ENCODE results near the gene DIAPH2.

The DIAPH2 gene

GRCh38 chrX:97229318-97229717 is 544.7 kb downstream of the DIAPH2 start:
- H3K79me2 ChIP-seq (ENCODE audit: insufficient read depth, low read length): no peaks in the 10 kb centered on the region
- H4K20me1 ChIP-seq (ENCODE audit: insufficient read depth, low read length, poor library complexity, severe bottlenecking): no peaks in the 10 kb centered on the region
- no peaks in the 10 kb centered on the region for H3K9me3 ChIP-seq (ENCODE audit: insufficient read depth, low read depth, low read length)
- H3K4me3 ChIP-seq (ENCODE audit: low read length, poor library complexity, severe bottlenecking): no peak overlapping the region
- TF ChIP-seq CTCF (conservative IDR thresholded peaks at IDR 0.05; ENCODE audit: low read length): no peak
- TF ChIP-seq EZH2phosphoT487 (IDR thresholded peaks at IDR 0.05; ENCODE audit: borderline replicate concordance): no peak
- no peaks in the 10 kb centered on the region for H3F3A ChIP-seq (ENCODE audit: low read depth)
- H3K27me3 ChIP-seq (ENCODE audit: insufficient read depth, low read length, poor library complexity, severe bottlenecking): no peaks in the 10 kb centered on the region
- no peak overlapping the region for H3K4me2 ChIP-seq (ENCODE audit: low read depth, low read length, poor library complexity, severe bottlenecking)
- no peak overlapping the region for H3K9ac ChIP-seq (ENCODE audit: low read depth, low read length, poor library complexity, severe bottlenecking)
- no peaks in the 10 kb centered on the region for H3K9me2 ChIP-seq (replicated peaks; ENCODE audit: low read depth, low read length)
- no peak overlapping the region for H2AFZ ChIP-seq (ENCODE audit: low read length)
- H3K4me1 ChIP-seq (ENCODE audit: insufficient read depth, low read length, poor library complexity, severe bottlenecking): no peaks in the 10 kb centered on the region
- no peaks in the 10 kb centered on the region for H3K36me3 ChIP-seq (ENCODE audit: insufficient read depth, low read length)

DNA sequence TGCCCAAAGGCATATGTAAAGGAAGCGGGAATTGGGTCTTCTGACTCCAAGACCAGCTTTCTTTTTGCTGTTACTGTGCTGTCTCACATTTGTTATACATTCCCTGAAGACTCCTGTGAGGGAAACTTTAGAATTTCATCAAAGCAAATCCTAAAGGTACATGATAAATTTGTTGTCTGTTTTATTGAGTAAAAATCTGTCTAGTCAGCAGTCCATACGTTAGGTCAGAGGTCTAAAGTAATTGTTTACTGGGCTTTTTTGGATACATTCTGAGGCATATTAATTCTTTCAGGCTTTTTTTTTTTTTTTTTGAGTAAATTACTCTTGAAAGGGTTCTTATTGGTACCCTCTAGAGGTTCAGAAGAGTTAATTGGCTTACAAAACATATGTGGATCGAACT is 546.3 kb downstream of the DIAPH2 start:
- Histone ChIP-seq H3F3A (ENCODE audit: low read depth) (no peaks in the 10 kb centered on the region), H3K4me3 (ENCODE audit: low read length, poor library complexity, severe bottlenecking) (no peak overlapping the region), H3K9ac (ENCODE audit: low read depth, low read length, poor library complexity, severe bottlenecking) (no peak overlapping the region), H3K4me2 (ENCODE audit: low read depth, low read length, poor library complexity, severe bottlenecking) (no peak overlapping the region), H3K36me3 (ENCODE audit: insufficient read depth, low read length) (no peaks in the 10 kb centered on the region), H3K27me3 (ENCODE audit: insufficient read depth, low read length, poor library complexity, severe bottlenecking) (no peaks in the 10 kb centered on the region), H3K4me1 (ENCODE audit: insufficient read depth, low read length, poor library complexity, severe bottlenecking) (no peaks in the 10 kb centered on the region), H3K9me3 (ENCODE audit: insufficient read depth, low read depth, low read length) (no peaks in the 10 kb centered on the region), H3K9me2 (replicated peaks; ENCODE audit: low read depth, low read length) (no peaks in the 10 kb centered on the region), H3K79me2 (ENCODE audit: insufficient read depth, low read length) (no peaks in the 10 kb centered on the region), H2AFZ (ENCODE audit: low read length) (no peak overlapping the region), H4K20me1 (ENCODE audit: insufficient read depth, low read length, poor library complexity, severe bottlenecking) (no peaks in the 10 kb centered on the region)
- TF ChIP-seq CTCF (conservative IDR thresholded peaks at IDR 0.05; ENCODE audit: low read length) (no peak), EZH2phosphoT487 (IDR thresholded peaks at IDR 0.05; ENCODE audit: borderline replicate concordance) (no peak)

GRCh38 chrX:97234471-97235081 is 549.9 kb downstream of the DIAPH2 start:
- H3K27me3 ChIP-seq (ENCODE audit: insufficient read depth, low read length, poor library complexity, severe bottlenecking): no peaks in the 10 kb centered on the region
- no peak overlapping the region for H3K4me2 ChIP-seq (ENCODE audit: low read depth, low read length, poor library complexity, severe bottlenecking)
- no peaks in the 10 kb centered on the region for H3K36me3 ChIP-seq (ENCODE audit: insufficient read depth, low read length)
- no peaks in the 10 kb centered on the region for H3F3A ChIP-seq (ENCODE audit: low read depth)
- no peak overlapping the region for H3K4me3 ChIP-seq (ENCODE audit: low read length, poor library complexity, severe bottlenecking)
- no peak overlapping the region for H3K9ac ChIP-seq (ENCODE audit: low read depth, low read length, poor library complexity, severe bottlenecking)
- TF ChIP-seq EZH2phosphoT487 (IDR thresholded peaks at IDR 0.05; ENCODE audit: borderline replicate concordance) (no peak), CTCF (conservative IDR thresholded peaks at IDR 0.05; ENCODE audit: low read length) (no peak)
- H3K4me1 ChIP-seq (ENCODE audit: insufficient read depth, low read length, poor library complexity, severe bottlenecking): no peaks in the 10 kb centered on the region
- no peak overlapping the region for H2AFZ ChIP-seq (ENCODE audit: low read length)
- no peaks in the 10 kb centered on the region for H3K9me2 ChIP-seq (replicated peaks; ENCODE audit: low read depth, low read length)
- no peaks in the 10 kb centered on the region for H4K20me1 ChIP-seq (ENCODE audit: insufficient read depth, low read length, poor library complexity, severe bottlenecking)
- H3K79me2 ChIP-seq (ENCODE audit: insufficient read depth, low read length): no peaks in the 10 kb centered on the region
- no peaks in the 10 kb centered on the region for H3K9me3 ChIP-seq (ENCODE audit: insufficient read depth, low read depth, low read length)
